NCI-H226 (cell line): ENCODE results near the gene ANKRD1.

Source experiments
- DNase-seq: peaks from one replicate; pipeline ENCODE4 v3.0.0-alpha.2; 2015

The ANKRD1 gene

DNA sequence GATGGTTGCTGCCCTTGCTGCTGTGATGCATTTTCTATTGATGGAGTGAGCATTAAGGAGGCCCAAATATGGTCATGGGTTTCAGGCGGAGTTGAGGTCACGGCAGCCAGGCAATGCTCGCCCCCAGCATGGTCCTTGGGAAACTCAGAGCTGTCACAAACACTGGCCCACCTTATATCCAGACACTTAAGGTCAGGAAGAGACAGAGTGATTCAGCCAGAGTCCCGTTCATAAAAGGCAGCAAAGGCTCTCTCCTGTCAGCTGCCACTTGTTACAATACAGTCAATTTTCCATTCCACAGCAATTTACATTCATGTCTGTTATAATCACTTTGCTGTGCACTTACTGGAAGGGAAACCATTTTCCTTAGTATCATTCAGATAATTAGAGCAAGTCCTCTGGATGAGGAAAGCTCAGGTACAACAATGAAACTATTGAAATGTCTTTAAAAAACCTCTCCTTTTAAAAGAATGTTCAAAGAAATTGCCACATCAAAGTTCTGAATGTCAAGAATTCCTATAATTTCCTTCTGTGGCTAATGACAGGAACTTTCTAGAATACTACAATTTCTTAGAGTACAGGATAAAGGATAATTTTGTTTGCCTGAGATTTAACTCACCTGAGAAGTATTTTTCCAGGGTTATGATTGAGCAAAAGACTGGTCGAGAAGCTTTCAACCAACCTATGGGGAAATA, 14.8 kb upstream of the ANKRD1 start:
- no peak for DNase-seq

DNA sequence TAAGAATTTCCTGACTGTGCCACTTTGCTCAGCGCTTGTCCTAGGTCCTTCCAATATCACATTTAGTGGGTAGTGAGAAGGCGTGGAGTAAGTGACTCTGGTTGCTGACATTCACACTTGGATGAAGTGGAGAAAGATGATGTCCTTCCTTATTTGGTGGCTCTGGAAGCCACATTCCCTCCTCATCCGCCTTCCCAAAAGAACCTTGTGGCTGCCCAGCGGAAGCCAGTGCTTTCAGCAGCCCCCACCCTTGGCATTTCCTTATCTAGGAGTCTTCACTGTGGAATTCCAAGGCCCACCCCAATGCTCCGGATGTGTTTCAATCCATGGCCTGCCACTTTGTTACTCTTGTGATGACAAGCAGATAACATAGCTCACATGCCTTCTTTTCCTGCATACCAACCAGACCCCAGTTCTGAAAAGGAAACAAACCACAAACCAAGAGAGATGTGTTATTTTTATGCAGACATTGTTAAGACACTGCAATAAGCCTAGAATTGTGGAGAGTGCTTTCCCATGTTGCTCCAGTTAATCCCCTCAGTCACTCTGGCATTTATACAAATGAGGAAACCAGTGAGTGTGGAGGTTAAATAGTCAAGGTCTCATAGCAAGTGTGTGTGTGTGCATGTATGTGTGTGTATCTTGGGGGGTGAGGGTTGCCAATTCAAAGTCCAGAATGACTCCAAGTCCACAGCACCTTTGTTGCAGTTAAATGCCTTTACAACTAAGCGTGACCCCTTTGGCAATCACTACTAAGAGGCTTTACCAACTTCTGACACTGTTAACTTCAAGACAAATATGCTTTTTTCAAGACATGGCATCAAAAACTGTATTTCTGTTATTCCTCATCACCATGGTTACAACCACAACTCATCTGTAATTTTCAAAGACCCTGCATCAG, 10.3 kb upstream of the ANKRD1 start:
- DNase-seq, result peak; percentile 91

DNA sequence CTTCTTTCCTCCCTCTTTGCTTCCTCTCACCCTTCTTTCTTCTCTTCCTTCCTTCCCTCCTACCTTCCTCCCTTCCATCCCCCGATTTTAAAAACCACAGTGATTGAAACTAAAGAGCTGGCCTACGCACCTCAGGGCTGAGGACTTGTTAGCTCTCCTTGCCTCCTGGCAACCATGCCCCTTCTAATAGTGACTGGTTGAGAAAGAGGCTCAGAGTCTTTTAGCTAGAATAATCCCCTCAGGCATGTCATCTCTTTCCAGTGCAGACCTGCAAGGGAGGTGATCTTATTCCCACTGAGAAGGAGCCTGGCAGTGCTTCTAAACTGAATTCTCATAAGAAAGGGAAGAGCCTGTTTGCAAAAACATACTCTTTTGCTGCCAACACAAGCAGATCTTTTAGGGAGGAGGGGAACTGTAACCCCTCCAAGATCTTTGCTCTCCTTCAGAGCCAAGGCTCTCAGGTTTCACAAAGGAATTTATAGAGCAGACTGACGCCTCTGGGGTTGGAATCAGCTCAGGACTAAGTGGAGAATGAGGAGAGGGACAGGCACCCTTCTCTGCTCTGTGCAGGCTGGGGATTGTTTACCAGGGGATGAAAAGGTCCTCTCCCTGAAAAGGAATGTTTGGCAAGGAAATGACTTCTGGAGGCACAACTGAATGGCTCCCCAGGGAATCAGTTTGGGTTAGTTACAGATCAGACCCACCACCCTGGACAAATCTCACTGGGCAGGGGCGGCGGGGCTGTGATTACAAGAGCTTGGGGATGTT, 9.4 kb upstream of the ANKRD1 start:
- DNase-seq, result peak; percentile 82

DNA sequence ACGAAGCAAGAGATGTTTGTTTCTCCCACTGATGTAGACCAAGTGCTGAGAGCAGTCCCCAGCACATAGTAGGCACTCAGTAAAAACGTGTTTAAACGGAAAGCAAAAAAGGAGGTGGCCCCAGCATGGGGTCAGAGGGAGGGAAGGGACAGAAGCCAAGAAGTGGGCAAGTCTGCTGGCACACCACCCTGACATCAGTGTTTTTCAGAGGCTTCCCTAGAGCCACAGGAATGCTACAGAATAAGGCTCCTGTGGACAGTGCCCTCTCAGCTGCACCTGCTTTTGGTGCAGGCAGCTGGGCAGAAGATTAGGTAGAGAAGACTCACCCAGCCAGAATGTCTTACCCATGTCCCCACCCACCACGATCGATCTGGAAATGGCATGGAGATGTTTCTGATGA, 8.3 kb upstream of the ANKRD1 start:
- no peak for DNase-seq

DNA sequence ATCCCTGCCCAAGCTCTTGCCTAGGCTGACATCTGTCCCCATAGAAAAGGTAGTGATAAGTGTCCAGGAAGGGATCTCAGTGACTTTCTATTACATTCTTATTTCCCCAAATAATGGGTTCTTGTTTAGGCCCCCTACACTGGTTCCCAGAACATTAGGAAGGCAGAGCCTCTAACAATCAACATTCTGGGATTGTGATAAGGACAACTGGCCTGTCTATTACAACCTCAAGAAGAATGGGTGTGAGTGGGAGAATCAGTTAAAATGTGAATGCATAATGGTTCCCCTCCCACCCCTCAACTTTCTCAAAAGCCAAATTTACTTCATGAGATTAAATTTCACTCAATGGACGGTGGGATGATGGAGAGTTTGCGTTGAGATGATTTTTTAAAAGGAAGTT, 6.4 kb upstream of the ANKRD1 start:
- no peak for DNase-seq

DNA sequence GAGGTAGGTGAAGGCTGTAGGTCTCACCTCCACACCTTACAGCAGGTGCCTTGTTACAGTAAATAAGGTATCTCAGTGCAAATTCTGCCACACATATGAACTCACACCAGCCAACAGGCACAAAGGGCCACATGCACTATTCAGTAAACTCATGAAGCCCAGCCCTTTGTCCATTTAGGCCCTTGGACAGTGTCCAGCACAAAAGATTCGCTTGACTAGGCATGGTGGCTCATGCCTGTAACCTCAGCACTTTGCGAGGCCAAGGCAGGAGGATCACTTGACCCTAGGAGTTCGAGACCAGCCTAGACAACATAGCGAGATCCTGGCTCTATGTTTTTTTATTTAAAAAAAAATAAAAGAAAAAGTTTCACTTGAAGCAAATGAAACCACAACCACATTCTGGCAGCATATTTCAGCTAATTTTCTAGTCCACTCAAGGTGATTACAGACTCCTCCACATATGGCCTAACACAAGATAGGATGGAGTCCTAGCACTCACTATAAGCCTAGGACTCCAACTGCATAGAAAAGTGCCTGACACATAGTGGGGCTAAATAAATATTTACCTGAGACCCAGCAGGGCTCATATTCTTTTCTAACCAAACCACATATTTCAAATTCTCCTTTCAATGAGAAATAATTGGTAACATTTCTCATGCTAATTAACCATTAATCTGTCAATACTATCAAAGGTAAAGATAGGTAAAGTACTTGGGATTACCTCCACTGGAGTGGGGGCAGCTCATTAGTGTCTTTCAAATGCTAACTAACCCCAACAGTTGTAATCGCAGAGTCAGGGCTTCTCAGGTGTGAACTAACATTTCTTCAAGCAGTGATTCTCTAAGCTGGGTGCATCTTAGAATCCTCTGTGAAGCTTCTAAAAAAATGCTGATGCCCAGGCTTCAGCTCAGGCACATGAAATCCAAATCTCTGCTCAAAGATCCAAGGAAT, 4.5 kb upstream of the ANKRD1 start:
- DNase-seq, result no peak

DNA sequence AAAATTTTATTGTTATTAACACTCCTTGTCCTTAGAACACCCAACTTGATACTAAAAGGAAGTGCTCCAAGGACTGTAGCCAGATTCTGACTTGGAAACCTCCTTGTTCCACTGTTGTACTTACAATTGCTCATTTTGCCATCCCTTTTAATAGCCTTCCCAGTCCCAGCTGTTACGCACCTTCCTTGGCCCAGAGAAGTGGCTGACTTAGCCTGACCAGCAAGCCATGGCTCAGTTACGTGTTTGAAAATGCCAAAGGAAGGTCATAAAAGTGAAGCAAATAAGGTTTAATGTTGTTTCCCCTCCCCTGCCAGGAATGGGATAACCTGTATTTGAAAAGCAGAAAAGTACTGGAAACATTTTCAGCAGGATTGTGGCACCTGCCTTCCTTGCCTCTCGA, 3.7 kb upstream of the ANKRD1 start:
- no peak for DNase-seq

DNA sequence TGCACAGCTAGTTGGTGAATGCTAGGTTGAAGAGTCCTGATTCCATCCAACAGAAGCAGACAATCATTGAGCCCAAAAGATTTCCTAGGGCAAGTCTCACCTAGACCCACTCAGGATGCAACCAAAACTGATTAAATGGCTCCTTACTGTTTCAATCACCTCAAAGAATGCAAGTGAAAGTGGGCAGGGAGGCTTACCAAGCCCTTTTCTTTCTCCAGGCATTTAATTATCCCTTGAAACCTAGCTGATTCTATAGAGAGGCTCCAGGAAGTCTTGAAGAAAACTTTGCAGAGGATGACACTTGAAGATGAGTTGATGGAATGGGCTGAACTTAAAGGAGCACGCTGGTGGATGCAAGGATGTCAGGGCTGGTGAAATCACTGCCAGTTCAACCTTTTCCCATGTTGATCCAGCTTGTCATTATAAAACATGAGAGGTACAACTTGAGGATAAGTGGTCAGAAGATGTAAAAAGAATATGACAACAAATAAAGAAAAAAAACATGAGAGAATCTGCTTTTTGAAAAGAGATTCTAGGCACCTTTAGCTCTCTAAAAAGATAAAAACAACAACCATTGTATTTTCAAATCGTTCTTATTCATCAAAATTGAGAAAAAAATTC, 2.3 kb upstream of the ANKRD1 start:
- no peak for DNase-seq

DNA sequence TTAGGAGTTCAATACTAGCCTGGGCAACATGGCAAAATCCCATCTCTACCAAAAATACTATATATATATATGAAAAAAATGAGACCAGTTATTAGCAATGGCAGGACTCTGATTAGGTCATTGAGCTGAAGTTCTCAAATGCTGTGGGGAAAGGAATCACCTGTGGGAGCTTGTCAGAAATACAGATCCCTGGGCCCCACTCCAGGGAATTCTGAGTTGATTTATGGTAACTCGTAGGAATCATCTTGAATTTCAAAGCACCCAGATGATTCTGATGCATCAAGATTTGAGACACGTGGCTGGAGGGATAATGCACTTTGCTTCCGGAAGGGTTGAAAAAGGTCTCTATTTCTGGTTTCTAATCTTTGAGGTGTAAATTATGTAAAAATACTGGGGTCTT, 1.0 kb upstream of the ANKRD1 start:
- DNase-seq, result no peak

DNA sequence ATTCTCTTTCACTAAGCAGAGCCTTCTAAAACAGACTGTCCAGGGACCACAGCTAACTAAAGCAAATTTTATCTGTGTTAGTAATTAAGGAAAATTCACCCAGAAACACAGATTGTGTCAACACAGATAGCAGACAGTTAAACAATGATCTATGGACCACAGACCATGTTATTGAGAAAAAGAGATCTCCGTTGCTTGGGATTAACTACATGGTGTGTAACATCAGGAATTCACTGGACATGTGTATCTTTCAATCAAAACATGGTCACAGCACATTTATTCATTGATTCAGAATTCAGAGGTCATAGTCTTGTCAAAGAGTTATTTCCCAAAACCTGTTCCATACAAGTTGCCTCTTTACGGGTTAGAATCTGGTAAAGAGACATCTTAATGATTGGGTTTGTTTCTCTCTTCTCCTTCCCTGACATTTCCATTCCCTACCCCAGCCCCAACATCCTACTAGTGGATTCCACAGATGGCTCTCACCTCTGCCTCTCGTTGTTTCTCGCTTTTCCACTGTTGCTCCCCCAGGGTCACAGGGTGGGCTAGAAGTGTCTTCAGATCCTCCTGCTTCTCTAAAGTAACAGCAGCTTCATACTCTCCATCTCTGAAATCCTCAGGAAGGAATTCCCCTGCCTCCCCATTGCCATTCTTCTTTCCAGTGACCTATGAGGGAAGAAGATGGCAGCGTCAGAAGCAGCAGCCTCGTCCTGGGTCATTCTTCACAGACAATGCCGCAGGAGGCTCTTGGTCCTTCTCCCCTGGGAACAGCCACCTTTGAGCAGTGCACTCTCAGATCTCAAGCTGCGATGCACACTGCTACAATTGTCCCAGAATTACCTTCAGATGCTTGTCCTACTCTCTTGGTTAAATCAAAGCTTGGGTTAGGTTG, 958 bp downstream of the ANKRD1 start:
- DNase-seq, result no peak

DNA sequence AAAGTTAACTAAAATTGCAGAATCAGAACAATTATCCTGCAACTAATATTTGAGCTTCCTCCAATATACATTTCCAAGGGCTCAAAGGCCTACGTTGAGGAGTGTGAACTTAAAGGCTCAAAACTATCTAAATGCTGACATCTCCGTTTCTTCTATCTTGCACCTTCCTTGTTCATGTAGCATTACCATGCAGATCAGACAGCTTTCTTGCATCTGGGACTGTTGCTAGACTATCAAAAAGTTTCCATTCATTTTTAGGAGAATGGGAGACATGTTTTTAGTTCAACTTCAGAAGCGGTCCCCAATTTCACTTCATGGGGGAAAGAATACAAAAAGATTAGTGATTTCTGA, 2.9 kb downstream of the ANKRD1 start:
- DNase-seq, result no peak

DNA sequence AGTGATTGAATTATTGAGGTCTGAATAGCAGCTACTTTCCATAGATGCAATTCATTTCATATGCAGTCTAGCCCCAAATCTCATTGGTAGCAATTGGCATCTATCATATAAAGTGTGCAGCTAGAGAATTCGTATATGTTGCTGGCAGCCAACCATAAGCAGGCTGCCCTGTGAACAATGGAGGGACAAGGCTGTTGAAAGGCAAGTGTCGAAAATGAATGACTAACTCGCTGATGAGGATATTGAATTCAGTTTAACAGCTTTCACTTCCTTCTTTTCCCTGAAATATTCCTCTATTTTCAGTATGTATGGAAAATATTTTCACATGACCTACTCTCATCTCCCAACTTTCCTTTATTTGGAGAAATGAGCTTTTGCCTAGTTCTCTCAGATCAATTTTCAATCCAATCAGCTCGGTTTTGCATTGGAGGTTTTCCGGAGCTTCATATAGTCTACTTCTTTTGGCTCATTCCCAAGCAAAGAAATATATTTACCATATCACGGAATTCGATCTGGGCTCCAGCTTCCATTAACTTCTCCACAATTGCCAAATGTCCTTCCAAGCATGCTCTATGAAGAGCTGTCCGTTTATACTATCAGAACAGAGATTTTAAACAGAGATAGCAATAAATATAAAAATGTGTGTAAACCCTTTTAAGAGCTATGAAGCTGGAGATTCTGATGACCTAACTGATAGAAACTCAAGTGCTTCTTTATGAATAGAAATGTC, 3.5 kb downstream of the ANKRD1 start:
- DNase-seq, result no peak

DNA sequence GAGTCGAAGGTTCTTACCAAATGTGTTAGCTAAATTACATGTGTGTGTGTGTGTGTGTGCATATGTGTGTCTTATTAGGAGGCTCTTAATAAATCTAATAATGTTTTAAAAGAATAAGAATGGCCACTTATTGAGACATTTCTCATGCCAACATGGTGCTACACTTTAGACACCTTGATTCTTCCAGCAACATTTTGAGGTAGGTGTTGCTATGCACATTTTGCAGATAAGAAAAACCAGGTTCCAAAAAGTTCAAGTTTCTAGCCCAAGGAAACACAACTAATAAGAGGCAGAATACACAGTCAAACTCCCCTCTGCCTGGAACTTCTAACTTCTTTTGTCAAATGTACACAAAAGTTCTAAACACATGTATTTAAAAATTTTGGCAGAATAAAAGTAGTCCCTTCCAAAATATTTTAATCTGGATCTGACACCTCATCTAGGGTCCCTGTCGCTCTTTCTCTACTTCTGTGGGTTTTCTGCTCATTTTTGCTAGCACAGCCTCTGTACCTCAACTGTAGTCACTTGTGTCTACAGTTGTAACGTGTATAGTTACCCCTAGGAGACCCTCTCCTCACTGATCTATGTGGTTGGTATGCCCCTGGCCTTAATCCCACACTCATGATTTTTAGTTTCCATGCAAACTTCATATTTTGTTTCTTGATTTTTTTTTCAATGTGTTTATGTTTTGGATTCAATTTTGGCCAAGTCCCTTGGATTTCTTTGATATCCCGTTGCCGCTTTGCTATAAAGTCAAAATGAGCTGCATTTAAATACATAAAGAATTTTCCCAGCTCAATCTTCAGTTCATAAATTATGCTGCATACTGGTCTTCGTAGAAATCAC, 4.3 kb downstream of the ANKRD1 start:
- DNase-seq, result no peak

DNA sequence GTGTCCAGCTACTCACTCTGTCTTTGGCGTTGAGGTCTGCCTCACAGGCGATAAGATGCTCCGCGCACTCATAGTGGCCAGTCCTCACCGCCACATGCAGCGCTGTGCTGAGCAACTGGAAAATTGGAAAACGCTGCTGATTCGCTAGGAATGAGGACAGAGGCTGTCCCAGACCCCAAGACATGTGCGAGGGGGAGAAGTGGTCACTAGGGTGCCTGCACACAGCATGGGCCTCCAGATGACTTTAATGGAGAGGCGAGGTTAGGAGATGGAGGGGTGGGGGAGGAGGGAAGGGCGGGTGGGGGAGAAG, 5.2 kb downstream of the ANKRD1 start:
- no peak for DNase-seq

DNA sequence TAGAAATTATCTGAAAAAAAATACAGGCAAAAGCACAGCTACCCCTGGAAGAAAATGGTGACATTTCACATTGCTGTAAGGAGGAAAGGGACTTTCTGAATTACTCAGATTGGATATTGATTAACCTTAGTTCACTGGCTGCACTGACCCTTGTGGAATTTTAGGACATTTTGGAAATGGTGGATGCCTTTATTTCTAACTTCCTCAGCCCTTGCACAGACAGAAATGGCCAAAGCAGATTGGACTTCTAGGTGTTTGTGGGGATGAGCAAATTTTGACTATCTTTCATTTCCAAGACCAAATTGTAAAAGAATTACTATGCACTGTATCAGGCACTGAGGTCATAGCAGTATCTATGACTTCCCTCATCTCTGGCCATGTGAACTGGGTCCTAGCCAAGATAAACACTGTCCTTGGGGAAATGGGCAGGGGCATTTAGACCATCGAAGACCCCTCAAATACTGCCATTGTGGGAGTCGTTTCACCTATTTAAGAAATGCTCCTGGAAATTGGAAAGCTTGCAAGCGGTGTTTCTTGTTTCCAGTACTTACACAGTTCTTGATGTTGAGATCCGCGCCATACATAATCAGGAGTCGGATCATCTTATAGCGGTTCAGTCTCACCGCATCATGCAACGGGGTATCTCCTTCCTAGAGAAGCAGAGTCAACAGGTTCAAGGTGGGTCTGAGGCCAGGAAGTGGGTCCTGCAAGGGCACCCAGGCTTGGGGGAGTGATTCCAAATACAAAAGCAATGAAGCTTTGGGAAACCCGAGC, 5.7 kb downstream of the ANKRD1 start:
- no peak for DNase-seq

DNA sequence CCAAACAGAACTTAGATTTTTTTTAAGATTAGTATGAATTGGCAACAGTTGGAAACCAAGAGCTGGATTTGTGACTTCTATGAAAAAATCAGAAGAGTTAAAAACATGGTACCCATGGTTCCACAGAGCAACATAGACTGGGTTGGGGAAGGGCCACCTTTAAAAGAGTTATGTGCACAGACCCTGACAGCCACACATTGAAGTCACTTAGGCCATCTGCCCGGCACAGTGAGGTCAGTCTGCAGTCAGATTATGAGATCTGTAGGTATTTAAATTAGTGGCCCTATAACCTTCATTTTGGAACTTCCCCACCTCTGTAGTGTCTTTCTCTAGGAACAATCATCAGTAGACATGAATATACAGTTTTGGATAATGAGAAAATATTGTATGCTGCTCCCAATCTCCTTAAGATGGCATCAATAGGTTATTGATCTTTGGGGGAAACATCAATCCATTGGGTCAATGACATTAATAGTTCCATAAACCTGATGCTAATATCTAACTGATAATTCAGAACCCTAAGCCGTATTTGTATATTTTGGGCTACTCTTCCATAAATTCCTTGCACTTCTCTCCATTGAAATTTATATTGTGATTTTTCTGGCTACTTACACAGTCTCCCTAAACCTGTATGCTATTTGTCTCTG, 7.0 kb downstream of the ANKRD1 start:
- DNase-seq, result no peak

DNA sequence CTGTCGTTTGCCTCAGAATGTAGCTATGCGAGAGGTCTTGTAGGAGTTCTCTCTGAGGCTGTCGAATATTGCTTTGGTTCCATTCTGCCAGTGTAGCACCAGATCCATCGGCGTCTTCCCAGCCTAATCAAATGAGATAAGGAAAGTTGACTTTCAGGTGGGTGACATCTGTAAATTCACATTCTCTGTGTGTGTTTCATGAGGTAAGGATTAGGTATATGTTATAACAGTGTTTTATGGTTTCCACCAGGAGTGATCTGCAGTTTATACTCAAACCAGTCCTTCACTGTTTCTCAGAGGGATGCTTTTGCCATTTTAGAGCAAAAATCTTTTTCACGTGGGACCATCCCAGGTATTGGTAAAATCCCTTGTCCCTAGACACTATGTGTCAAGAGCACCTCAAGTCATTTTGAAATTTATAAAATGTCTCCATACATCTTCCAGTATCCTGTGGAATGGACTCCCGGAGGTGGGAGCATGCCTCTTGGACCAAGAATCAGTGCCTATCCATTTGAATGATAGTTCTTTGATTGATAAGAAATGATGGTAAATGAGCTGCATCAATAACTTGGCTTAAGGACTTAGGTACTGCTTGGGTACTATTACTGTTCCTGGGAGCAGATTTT, 7.9 kb downstream of the ANKRD1 start:
- DNase-seq, result no peak

DNA sequence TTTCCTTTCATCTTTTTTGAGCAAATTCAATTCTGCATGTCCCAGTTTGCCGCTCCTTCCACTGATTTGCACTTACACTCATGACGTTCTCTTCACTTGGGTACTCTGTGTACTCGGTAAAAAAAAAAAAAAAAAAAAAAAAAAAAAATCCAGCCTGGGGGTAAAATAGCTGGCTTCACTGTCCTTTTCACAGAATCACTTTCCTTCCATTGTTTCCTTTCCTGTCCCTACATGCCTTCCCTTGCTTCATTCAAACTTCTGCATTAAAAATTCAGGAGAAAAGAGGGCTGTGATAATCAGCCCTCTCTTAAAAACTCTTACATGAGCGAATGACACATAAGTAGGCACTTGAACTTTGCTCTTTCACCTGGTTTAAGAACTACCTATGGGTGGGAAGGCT, 8.7 kb downstream of the ANKRD1 start:
- DNase-seq, result no peak
